ENCODE measurements around the gene IL23A. TPM values are rescaled to one million over a fixed set of nuclear protein-coding genes. Genes with fewer than 3 reads are reported as not detected.

The IL23A gene, protein sequence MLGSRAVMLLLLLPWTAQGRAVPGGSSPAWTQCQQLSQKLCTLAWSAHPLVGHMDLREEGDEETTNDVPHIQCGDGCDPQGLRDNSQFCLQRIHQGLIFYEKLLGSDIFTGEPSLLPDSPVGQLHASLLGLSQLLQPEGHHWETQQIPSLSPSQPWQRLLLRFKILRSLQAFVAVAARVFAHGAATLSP
- total RNA-seq, result 10 to 100 TPM; 34.1 to 34.4 TPM
- polyA plus RNA-seq, result 10 to 100 TPM; 30.3 to 40.1 TPM

DNA sequence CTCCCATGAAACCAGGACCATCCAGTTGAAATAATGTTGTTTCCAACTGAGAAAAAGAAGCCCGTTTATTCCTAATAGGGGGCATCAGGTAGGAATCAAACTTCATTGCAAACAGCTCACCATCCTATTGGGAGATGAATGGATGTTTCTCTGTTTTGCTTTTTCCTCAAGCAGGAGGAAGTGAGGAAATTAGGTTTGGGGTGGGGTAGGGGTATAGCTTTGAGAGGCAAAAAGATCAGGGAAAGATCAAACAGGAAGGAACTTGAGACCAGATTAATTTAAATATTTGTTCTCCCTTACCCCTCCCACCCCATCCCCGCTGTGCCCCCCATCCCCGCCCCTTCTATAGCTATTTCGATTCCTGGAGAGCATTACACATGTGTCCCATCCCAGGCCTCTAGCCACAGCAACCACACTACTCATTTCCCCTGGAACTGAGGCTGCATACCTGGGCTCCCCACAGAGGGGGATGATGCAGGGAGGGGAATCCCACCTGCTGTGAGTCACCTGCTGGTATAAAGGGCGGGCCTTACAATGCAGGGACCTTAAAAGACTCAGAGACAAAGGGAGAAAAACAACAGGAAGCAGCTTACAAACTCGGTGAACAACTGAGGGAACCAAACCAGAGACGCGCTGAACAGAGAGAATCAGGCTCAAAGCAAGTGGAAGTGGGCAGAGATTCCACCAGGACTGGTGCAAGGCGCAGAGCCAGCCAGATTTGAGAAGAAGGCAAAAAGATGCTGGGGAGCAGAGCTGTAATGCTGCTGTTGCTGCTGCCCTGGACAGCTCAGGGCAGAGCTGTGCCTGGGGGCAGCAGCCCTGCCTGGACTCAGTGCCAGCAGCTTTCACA lies at the start of gene IL23A:
TSS of gene IL23A (plus strand) at position 577 of the 850 bp plus-strand sequence. CDS start at position 738, 161 bp downstream.
- Histone ChIP-seq H3K36me3 (ENCODE audit: insufficient read depth, low read length) (peaks cover 10% of the 10 kb centered on the region), H3K4me3 (ENCODE audit: low read length in 2 of 2) (peak within 1 kb of the TSS; percentile 65 to 90), H3K27me3 (ENCODE audit: insufficient read depth, low read length) (no peaks in the 10 kb centered on the region), H3K4me1 (ENCODE audit: insufficient read depth, low read length) (peaks cover 50% of the 10 kb centered on the region), H3K9me3 (ENCODE audit: control insufficient read depth in 1 of 2, low read length in 2 of 2) (no peaks in the 10 kb centered on the region), H3K27ac (ENCODE audit: low read depth, low read length) (peak within 1 kb of the TSS; percentile 89)
- CTCF ChIA-PET (ENCODE audit: partially characterized antibody), result interaction anchor here (1.3 to 3.4 kb wide), 8 partner anchors 10 to 298 kb away, joined by 3 to 35 read pairs (median 10); partner anchors contain the start of genes CNPY2, STAT2 and ZC3H10
- POLR2A ChIA-PET (ENCODE audit: partially characterized antibody), result interaction anchor here (0.8 to 14.4 kb wide), 25 partner anchors 10 to 774 kb away, joined by 3 to 264 read pairs (median 7); partner anchors contain the start of genes ANKRD52, APOF, CNPY2 and COQ10A
- peak within 1 kb of the TSS; percentile 88 to 100 (median 96) for H3K4me3 Mint-ChIP-seq
- H3K27me3 Mint-ChIP-seq, result peaks cover 0 to 2% of the 10 kb centered on the region in 2 donors
- peaks cover 0 to 5% (median 0%) of the 10 kb centered on the region in 8 donors for H3K9me3 Mint-ChIP-seq
- H3K27ac Mint-ChIP-seq, result peak within 1 kb of the TSS; percentile 87 to 100 (median 99)
- peak; percentile 80 to 98 (median 84) for DNase-seq
- intact Hi-C loops (cut with micrococcal nuclease), result loop anchor here (1.0 kb wide), 4 partner anchors 22 to 111 kb away; partner anchors contain the start of genes CS, STAT2 and TIMELESS
- H3K36me3 Mint-ChIP-seq, result peaks cover 13 to 38% of the 10 kb centered on the region in 2 donors
- peaks cover 24 to 69% (median 38%) of the 10 kb centered on the region in 4 donors for H3K4me1 Mint-ChIP-seq

DNA sequence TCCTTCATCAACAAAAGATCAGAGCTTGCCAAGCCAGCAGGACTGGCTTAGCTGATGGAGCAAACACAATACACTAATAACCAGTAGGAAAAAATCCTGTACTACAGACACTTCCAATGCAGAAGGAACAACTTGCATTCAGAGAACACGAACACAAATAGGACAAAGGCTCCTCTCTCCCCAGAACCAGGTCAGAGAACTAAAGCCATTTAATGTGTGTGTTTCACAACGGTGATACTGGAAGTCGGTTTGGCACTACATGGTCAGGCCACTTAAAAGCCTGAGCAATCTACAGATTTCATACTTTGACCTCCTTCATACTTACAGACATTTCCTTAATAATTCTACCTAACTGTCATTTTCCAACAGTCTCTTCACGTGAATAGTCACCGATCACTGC lies 44.9 kb upstream of the IL23A start:
- Mint-ChIP-seq H3K27me3 (no peaks in the 10 kb centered on the region), H3K4me3 (no peak overlapping the region), H3K9me3 (no peaks in the 10 kb centered on the region), H3K27ac (peak overlapping the region in 2 of 7 donors; percentile 16 to 60), H3K4me1 (peaks cover 34 to 69% (median 47%) of the 10 kb centered on the region in 4 donors), H3K36me3 (peaks cover 11 to 34% of the 10 kb centered on the region in 2 donors)
- POLR2A ChIA-PET (ENCODE audit: partially characterized antibody), result no interaction called here
- CTCF ChIA-PET (ENCODE audit: partially characterized antibody), result interaction anchor here (1.0 kb wide), 1 partner anchor 10 kb away, joined by 3 read pairs; no protein-coding TSS in a partner anchor
- no peak for DNase-seq
- Histone ChIP-seq H3K27me3 (ENCODE audit: insufficient read depth, low read length) (no peaks in the 10 kb centered on the region), H3K27ac (ENCODE audit: low read depth, low read length) (no peak overlapping the region), H3K9me3 (ENCODE audit: control insufficient read depth in 1 of 2, low read length in 2 of 2) (no peaks in the 10 kb centered on the region), H3K4me1 (ENCODE audit: insufficient read depth, low read length) (peaks cover 56% of the 10 kb centered on the region), H3K36me3 (ENCODE audit: insufficient read depth, low read length) (peaks cover 14% of the 10 kb centered on the region), H3K4me3 (ENCODE audit: low read length in 2 of 2) (no peak overlapping the region)
- intact Hi-C loops (cut with micrococcal nuclease), result no loop called here

DNA sequence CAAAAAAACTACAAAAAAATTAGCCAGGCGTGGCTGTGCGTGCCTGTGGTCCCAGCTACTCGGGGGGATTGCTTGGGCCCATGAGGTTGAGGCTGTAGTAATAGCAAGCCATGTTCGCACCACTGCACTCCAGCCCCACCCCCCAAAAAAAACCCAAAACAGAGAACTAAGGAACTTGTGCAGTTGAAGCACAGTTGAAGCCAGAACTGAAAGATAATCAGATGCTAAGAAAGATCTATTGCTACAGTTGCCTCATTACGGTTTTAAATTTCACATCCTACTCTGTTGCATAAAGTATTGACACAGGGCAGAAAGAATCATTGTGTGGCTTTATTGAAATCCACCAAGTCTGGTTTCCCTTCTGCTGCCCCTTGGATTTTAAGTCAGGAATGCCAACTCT lies 42.4 kb upstream of the IL23A start:
- Histone ChIP-seq H3K4me1 (ENCODE audit: insufficient read depth, low read length) (peaks cover 66% of the 10 kb centered on the region), H3K36me3 (ENCODE audit: insufficient read depth, low read length) (peaks cover 9% of the 10 kb centered on the region), H3K27ac (ENCODE audit: low read depth, low read length) (no peak overlapping the region), H3K4me3 (ENCODE audit: low read length in 2 of 2) (no peak overlapping the region), H3K27me3 (ENCODE audit: insufficient read depth, low read length) (no peaks in the 10 kb centered on the region), H3K9me3 (ENCODE audit: control insufficient read depth in 1 of 2, low read length in 2 of 2) (no peaks in the 10 kb centered on the region)
- H3K27ac Mint-ChIP-seq, result peak overlapping the region in 6 of 7 donors; percentile 21 to 96 (median 40)
- ChIA-PET CTCF (ENCODE audit: partially characterized antibody) (interaction anchor here (1.2 kb wide), 1 partner anchor 30 kb away, joined by 3 read pairs; the partner anchor contains the start of gene COQ10A), POLR2A (ENCODE audit: partially characterized antibody) (interaction anchor here (1.5 kb wide), 1 partner anchor 20 kb away, joined by 5 read pairs; the partner anchor contains the start of gene CNPY2)
- peaks cover 38 to 75% (median 57%) of the 10 kb centered on the region in 4 donors for H3K4me1 Mint-ChIP-seq
- intact Hi-C loops (cut with micrococcal nuclease), result no loop called here
- no peaks in the 10 kb centered on the region for H3K9me3 Mint-ChIP-seq
- H3K36me3 Mint-ChIP-seq, result peaks cover 4 to 39% of the 10 kb centered on the region in 2 donors
- H3K4me3 Mint-ChIP-seq, result peak overlapping the region in 1 of 8 donors; percentile 70
- no peak for DNase-seq
- H3K27me3 Mint-ChIP-seq, result no peaks in the 10 kb centered on the region

DNA sequence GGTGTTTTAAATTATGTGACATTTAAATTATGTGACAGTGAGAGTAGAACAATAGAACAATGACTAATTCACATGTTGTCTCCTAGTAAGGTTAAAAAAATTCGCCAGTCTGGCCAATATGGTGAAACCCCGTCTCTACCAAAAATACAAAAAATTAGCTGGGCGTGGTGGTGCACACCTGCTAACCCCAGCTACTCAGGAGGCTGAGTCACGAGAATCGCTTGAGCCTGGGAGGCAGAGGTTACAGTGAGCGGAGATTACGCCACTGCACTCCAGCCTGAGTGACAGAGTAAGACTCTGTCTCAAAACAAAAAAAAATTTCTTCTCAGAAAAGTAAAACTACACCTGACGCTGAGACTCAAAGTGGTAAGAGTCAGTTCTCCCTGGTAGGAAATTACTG lies 41.3 kb upstream of the IL23A start:
- H3K27ac ChIP-seq (ENCODE audit: low read depth, low read length), result no peak overlapping the region
- Mint-ChIP-seq H3K27me3 (no peaks in the 10 kb centered on the region), H3K27ac (peak overlapping the region in 5 of 7 donors; percentile 47 to 98 (median 79)), H3K4me1 (peaks cover 37 to 78% (median 60%) of the 10 kb centered on the region in 4 donors), H3K4me3 (peak overlapping the region in 5 of 8 donors; percentile 19 to 59 (median 28)), H3K36me3 (peaks cover 3 to 35% of the 10 kb centered on the region in 2 donors), H3K9me3 (no peaks in the 10 kb centered on the region)
- DNase-seq, result no peak
- H3K4me1 ChIP-seq (ENCODE audit: insufficient read depth, low read length), result peaks cover 68% of the 10 kb centered on the region
- no peaks in the 10 kb centered on the region for H3K27me3 ChIP-seq (ENCODE audit: insufficient read depth, low read length)
- intact Hi-C loops (cut with micrococcal nuclease), result no loop called here
- no peak overlapping the region for H3K4me3 ChIP-seq (ENCODE audit: low read length in 2 of 2)
- H3K36me3 ChIP-seq (ENCODE audit: insufficient read depth, low read length), result peaks cover 6% of the 10 kb centered on the region
- CTCF ChIA-PET (ENCODE audit: partially characterized antibody), result interaction anchor here (1.1 to 2.3 kb wide), 6 partner anchors 10 to 108 kb away, joined by 3 to 7 read pairs (median 4); partner anchors contain the start of genes COQ10A, SMARCC2 and STAT2
- POLR2A ChIA-PET (ENCODE audit: partially characterized antibody), result interaction anchor here (0.7 to 1.5 kb wide), 5 partner anchors 18 to 172 kb away, joined by 3 to 5 read pairs (median 3); partner anchors contain the start of genes CNPY2, COQ10A and TIMELESS
- H3K9me3 ChIP-seq (ENCODE audit: control insufficient read depth in 1 of 2, low read length in 2 of 2), result no peaks in the 10 kb centered on the region

DNA sequence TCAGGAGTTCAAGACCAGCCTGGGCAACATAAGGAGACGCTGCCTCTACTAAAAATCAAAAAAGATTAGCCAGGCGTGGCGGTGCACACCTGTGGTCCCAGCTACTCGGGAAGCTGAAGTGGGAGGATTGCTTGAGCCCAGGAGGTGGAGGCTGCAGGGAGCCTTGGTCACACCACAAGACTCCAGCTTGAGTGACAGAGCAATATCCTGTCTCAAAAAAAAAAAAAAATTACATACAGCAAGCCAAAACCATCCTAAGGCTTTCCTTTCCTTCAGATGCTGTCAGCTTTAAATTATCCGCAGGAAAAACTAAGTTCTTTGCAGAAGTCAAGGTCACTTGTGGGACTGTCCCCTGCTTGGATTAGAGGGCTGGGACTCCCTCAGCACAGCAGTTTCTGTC lies 39.9 kb upstream of the IL23A start:
- H3K36me3 Mint-ChIP-seq, result peaks cover 0 to 30% of the 10 kb centered on the region in 2 donors
- POLR2A ChIA-PET (ENCODE audit: partially characterized antibody), result interaction anchor here (0.8 to 2.8 kb wide), 14 partner anchors 8 to 427 kb away, joined by 3 to 11 read pairs (median 4); partner anchors contain the start of genes ANKRD52, CNPY2, ESYT1 and IL23A
- H3K4me3 ChIP-seq (ENCODE audit: low read length in 2 of 2), result peak overlapping the region; percentile 79 to 83

DNA sequence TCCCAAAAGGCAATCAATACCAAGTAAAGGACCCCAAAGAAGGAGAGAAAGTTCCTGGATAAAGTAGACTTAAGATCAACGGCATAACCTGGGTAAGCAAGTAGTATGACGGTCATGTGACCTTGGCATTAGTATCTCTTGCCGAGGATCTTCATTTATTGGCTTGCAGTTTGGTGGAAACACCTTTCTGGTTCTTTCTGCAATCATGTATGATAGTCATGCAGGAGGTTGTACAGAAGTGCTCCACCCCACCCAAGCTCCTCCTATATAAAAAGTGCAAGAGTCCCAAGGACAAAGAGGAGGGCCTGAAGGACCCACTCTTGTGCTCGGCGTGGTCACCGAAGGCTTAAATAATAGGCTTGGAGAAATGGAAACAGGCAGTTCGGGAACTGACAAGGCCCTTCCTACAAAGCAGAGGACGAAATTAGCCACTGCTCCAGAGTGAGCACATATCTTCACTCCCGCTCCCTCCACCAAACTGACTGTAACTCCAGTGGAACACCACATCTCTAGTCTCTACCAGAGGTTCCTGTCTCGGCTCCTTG lies 39.3 kb upstream of the IL23A start:
- intact Hi-C loops (cut with micrococcal nuclease), result loop anchor here (1.0 kb wide), 1 partner anchor 8 kb away; no protein-coding TSS in a partner anchor
- ChIA-PET CTCF (ENCODE audit: partially characterized antibody) (interaction anchor here (1.3 to 1.6 kb wide), 4 partner anchors 17 to 165 kb away, joined by 4 to 6 read pairs (median 6); partner anchors contain the start of genes CNPY2, RNF41 and STAT2), POLR2A (ENCODE audit: partially characterized antibody) (interaction anchor here (0.6 to 2.8 kb wide), 17 partner anchors 8 to 427 kb away, joined by 3 to 11 read pairs (median 4); partner anchors contain the start of genes ANKRD52, CNPY2, ESYT1 and IL23A)
- Mint-ChIP-seq H3K4me1 (peaks cover 31 to 67% (median 52%) of the 10 kb centered on the region in 4 donors), H3K27ac (peak overlapping the region; percentile 95 to 99 (median 98)), H3K36me3 (peaks cover 0 to 27% of the 10 kb centered on the region in 2 donors), H3K9me3 (no peaks in the 10 kb centered on the region), H3K4me3 (peak overlapping the region; percentile 90 to 97 (median 96)), H3K27me3 (no peaks in the 10 kb centered on the region)
- peaks cover 4% of the 10 kb centered on the region for H3K36me3 ChIP-seq (ENCODE audit: insufficient read depth, low read length)
- DNase-seq, result peak; percentile 38 to 67 (median 49)
- H3K27ac ChIP-seq (ENCODE audit: low read depth, low read length), result peak overlapping the region; percentile 99
- H3K27me3 ChIP-seq (ENCODE audit: insufficient read depth, low read length), result no peaks in the 10 kb centered on the region
- H3K4me1 ChIP-seq (ENCODE audit: insufficient read depth, low read length), result peaks cover 57% of the 10 kb centered on the region
- peak overlapping the region; percentile 79 to 83 for H3K4me3 ChIP-seq (ENCODE audit: low read length in 2 of 2)
- no peaks in the 10 kb centered on the region for H3K9me3 ChIP-seq (ENCODE audit: control insufficient read depth in 1 of 2, low read length in 2 of 2)

More for the DNA sequence above, 39.9 kb upstream of the IL23A start:
- CTCF ChIA-PET (ENCODE audit: partially characterized antibody), result interaction anchor here (0.9 to 2.3 kb wide), 8 partner anchors 10 to 175 kb away, joined by 3 to 7 read pairs (median 6); partner anchors contain the start of genes CNPY2, RNF41, SMARCC2 and STAT2
- peak overlapping the region; percentile 99 for H3K27ac ChIP-seq (ENCODE audit: low read depth, low read length)
- Mint-ChIP-seq H3K4me3 (peak overlapping the region; percentile 90 to 97 (median 96)), H3K9me3 (no peaks in the 10 kb centered on the region), H3K27me3 (no peaks in the 10 kb centered on the region), H3K27ac (peak overlapping the region; percentile 95 to 99 (median 98)), H3K4me1 (peaks cover 34 to 71% (median 55%) of the 10 kb centered on the region in 4 donors)
- intact Hi-C loops (cut with micrococcal nuclease), result loop anchor here (1.0 kb wide), 1 partner anchor 8 kb away; no protein-coding TSS in a partner anchor
- peaks cover 61% of the 10 kb centered on the region for H3K4me1 ChIP-seq (ENCODE audit: insufficient read depth, low read length)
- H3K9me3 ChIP-seq (ENCODE audit: control insufficient read depth in 1 of 2, low read length in 2 of 2), result no peaks in the 10 kb centered on the region
- peak in 1 of 5 donors; percentile 8 for DNase-seq
- H3K36me3 ChIP-seq (ENCODE audit: insufficient read depth, low read length), result peaks cover 4% of the 10 kb centered on the region
- H3K27me3 ChIP-seq (ENCODE audit: insufficient read depth, low read length), result no peaks in the 10 kb centered on the region
